ENCODE data around the gene DTHD1.

The DTHD1 gene

DNA sequence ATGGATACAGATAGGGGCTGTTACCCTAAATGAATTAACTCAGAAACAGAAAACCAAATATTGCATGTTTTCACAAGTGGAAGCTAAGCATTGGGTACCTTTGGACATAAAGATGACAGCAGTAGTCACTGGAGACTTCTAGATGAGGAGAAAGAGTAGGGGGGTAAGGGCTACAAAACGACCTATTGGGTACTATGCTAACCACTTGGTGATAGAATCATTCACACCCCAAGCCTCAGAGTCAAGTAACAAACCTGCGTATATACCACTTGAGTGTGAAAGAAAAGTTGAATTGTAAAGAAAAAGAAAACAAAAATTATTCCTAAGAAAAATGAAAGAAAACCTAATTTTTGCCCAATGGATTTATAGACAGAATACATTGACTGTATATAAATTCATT lies 29.4 kb upstream of the DTHD1 start:
- H3K27me3 ChIP-seq (ENCODE audit: control insufficient read depth, insufficient read depth, low read length): no peaks in the 10 kb centered on the region
- no peaks in the 10 kb centered on the region for H3K36me3 ChIP-seq (ENCODE audit: control insufficient read depth, insufficient read depth, low read length)
- H3K9me3 ChIP-seq (ENCODE audit: control insufficient read depth, low read length): no peaks in the 10 kb centered on the region
- no peak overlapping the region for H3K4me3 ChIP-seq (ENCODE audit: low read length)
- no peak overlapping the region for H3K9ac ChIP-seq (ENCODE audit: low read length)
- no peaks in the 10 kb centered on the region for H3K4me1 ChIP-seq (ENCODE audit: control insufficient read depth, insufficient read depth, low read length)

- Histone ChIP-seq H3K9ac (ENCODE audit: low read length) (no peak overlapping the region), H3K4me1 (ENCODE audit: control insufficient read depth, insufficient read depth, low read length) (no peaks in the 10 kb centered on the region), H3K27me3 (ENCODE audit: control insufficient read depth, insufficient read depth, low read length) (no peaks in the 10 kb centered on the region), H3K9me3 (ENCODE audit: control insufficient read depth, low read length) (no peaks in the 10 kb centered on the region), H3K36me3 (ENCODE audit: control insufficient read depth, insufficient read depth, low read length) (no peaks in the 10 kb centered on the region), H3K4me3 (ENCODE audit: low read length) (no peak overlapping the region)
These were observed 27.0 kb upstream of the DTHD1 start for GRCh38 chr4:36254371-36254770.

DNA sequence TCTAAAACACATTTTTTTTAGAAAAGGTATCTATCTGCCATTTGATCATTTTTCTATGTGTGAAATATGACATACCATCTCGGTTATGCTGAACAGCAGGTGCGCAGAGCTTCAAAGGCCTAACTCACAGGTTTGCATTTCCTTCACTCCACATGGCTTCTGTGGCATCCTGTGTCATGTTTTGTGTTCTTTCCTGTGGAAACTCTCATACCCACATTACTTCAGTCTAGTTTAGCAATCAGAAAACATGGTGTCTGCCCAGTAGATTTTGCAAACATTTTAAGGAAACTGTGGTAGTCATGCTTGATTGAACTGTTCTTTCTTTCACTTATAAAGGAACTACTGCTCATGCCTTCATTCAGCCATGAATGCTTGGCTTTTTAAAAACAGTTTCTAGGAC lies 25.8 kb upstream of the DTHD1 start:
- Histone ChIP-seq H3K27me3 (ENCODE audit: control insufficient read depth, insufficient read depth, low read length) (no peaks in the 10 kb centered on the region), H3K9ac (ENCODE audit: low read length) (no peak overlapping the region), H3K9me3 (ENCODE audit: control insufficient read depth, low read length) (no peaks in the 10 kb centered on the region), H3K36me3 (ENCODE audit: control insufficient read depth, insufficient read depth, low read length) (no peaks in the 10 kb centered on the region), H3K4me3 (ENCODE audit: low read length) (no peak overlapping the region), H3K4me1 (ENCODE audit: control insufficient read depth, insufficient read depth, low read length) (no peaks in the 10 kb centered on the region)

GRCh38 chr4:36256398-36256891 lies 25.0 kb upstream of the DTHD1 start:
- Histone ChIP-seq H3K27me3 (ENCODE audit: control insufficient read depth, insufficient read depth, low read length) (no peaks in the 10 kb centered on the region), H3K9me3 (ENCODE audit: control insufficient read depth, low read length) (no peaks in the 10 kb centered on the region), H3K9ac (ENCODE audit: low read length) (no peak overlapping the region), H3K36me3 (ENCODE audit: control insufficient read depth, insufficient read depth, low read length) (no peaks in the 10 kb centered on the region), H3K4me3 (ENCODE audit: low read length) (no peak overlapping the region), H3K4me1 (ENCODE audit: control insufficient read depth, insufficient read depth, low read length) (no peaks in the 10 kb centered on the region)

DNA sequence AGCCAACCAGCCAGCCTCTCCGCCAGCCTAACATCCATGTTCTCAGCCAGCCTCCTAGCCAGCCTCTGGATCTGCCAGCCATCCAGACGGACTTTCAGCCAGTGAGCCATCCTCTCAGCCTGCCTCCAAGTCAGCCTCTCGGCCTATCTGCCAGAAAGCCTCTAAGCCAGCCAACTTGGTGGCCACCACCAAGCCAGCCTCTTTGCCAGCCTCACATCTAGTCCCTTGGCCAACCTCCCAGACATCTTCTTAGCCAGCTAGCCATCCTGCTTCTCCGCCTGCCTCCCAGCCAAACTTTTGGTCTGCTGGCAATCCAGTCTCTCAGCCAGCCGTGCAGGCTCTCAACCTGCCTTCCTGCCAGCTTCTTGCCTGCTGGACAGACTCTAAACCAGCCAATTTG lies 20.7 kb upstream of the DTHD1 start:
- Histone ChIP-seq H3K4me1 (ENCODE audit: control insufficient read depth, insufficient read depth, low read length) (no peaks in the 10 kb centered on the region), H3K9ac (ENCODE audit: low read length) (no peak overlapping the region), H3K4me3 (ENCODE audit: low read length) (no peak overlapping the region)

GRCh38 chr4:36264207-36264826 lies 17.1 kb upstream of the DTHD1 start:
- H3K4me1 ChIP-seq (ENCODE audit: control insufficient read depth, insufficient read depth, low read length): no peaks in the 10 kb centered on the region
- H3K9ac ChIP-seq (ENCODE audit: low read length): no peak overlapping the region
- no peaks in the 10 kb centered on the region for H3K27me3 ChIP-seq (ENCODE audit: control insufficient read depth, insufficient read depth, low read length)

More for the DNA sequence above, 20.7 kb upstream of the DTHD1 start:
- Histone ChIP-seq H3K36me3 (ENCODE audit: control insufficient read depth, insufficient read depth, low read length) (no peaks in the 10 kb centered on the region), H3K27me3 (ENCODE audit: control insufficient read depth, insufficient read depth, low read length) (no peaks in the 10 kb centered on the region), H3K9me3 (ENCODE audit: control insufficient read depth, low read length) (no peaks in the 10 kb centered on the region)

GRCh38 chr4:36267486-36268268 lies 13.7 kb upstream of the DTHD1 start:
- Histone ChIP-seq H3K4me3 (ENCODE audit: low read length) (no peak overlapping the region), H3K9me3 (ENCODE audit: control insufficient read depth, low read length) (no peaks in the 10 kb centered on the region), H3K4me1 (ENCODE audit: control insufficient read depth, insufficient read depth, low read length) (no peaks in the 10 kb centered on the region), H3K27me3 (ENCODE audit: control insufficient read depth, insufficient read depth, low read length) (no peaks in the 10 kb centered on the region), H3K36me3 (ENCODE audit: control insufficient read depth, insufficient read depth, low read length) (no peaks in the 10 kb centered on the region), H3K9ac (ENCODE audit: low read length) (no peak overlapping the region)

More at GRCh38 chr4:36264207-36264826, 17.1 kb upstream of the DTHD1 start:
- H3K4me3 ChIP-seq (ENCODE audit: low read length): no peak overlapping the region
- no peaks in the 10 kb centered on the region for H3K9me3 ChIP-seq (ENCODE audit: control insufficient read depth, low read length)
- no peaks in the 10 kb centered on the region for H3K36me3 ChIP-seq (ENCODE audit: control insufficient read depth, insufficient read depth, low read length)

GRCh38 chr4:36269101-36269500 lies 12.3 kb upstream of the DTHD1 start:
- no peaks in the 10 kb centered on the region for H3K9me3 ChIP-seq (ENCODE audit: control insufficient read depth, low read length)
- no peak overlapping the region for H3K9ac ChIP-seq (ENCODE audit: low read length)
- no peaks in the 10 kb centered on the region for H3K36me3 ChIP-seq (ENCODE audit: control insufficient read depth, insufficient read depth, low read length)
- H3K4me3 ChIP-seq (ENCODE audit: low read length): no peak overlapping the region
- no peaks in the 10 kb centered on the region for H3K27me3 ChIP-seq (ENCODE audit: control insufficient read depth, insufficient read depth, low read length)
- H3K4me1 ChIP-seq (ENCODE audit: control insufficient read depth, insufficient read depth, low read length): no peaks in the 10 kb centered on the region

DNA sequence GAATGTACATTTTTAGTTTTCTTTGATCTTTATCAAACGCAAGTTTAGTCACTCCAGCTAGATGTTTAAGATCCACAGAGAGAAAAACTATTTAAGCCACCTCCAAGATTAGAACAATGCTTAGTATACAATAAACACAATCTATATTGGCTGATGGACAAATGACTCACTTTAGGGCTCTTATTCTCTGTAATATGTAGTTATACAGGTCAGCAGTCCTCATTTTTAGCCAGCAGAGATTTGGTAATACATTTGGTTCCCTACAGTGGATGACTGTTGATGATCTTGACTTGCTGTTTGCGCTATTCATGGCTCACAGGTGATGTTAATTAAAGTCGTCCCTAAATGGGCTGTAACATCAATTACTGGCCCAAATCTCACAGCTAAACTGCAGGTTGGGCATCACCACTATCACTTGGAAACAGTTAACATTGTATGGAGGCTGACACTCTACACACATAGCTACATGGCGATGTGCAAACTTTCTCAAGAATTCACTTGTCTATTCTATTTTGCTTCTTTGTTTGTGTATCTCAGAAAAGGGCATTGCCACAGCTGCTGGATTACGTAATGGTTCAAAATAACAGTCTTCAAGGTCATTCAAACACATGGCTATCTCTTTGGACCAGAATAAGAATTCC lies 11.8 kb upstream of the DTHD1 start:
- H3K9me3 ChIP-seq (ENCODE audit: control insufficient read depth, low read length): no peaks in the 10 kb centered on the region
- no peak overlapping the region for H3K9ac ChIP-seq (ENCODE audit: low read length)
- H3K36me3 ChIP-seq (ENCODE audit: control insufficient read depth, insufficient read depth, low read length): no peaks in the 10 kb centered on the region
- H3K27me3 ChIP-seq (ENCODE audit: control insufficient read depth, insufficient read depth, low read length): no peaks in the 10 kb centered on the region
- no peak overlapping the region for H3K4me3 ChIP-seq (ENCODE audit: low read length)
- H3K4me1 ChIP-seq (ENCODE audit: control insufficient read depth, insufficient read depth, low read length): no peaks in the 10 kb centered on the region

DNA sequence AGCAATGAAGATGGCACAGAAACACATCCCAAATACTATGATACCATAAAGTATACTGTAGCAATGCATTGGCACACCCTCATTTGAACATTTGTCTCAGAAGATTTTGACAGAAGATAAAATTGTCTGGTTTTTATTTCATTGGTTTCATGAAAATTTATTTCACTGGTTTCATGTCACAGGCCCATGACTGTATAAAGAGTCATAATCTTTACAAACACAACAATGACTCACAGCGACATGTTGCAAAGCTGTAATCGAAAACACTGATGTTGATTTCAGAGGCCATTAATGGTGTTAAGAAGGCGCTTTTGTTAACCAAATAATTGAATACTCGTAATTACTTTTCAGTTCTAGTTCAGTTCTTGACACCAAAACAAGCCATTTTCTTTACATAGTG lies 8.1 kb upstream of the DTHD1 start:
- no peaks in the 10 kb centered on the region for H3K9me3 ChIP-seq (ENCODE audit: control insufficient read depth, low read length)
- no peak overlapping the region for H3K4me3 ChIP-seq (ENCODE audit: low read length)
- H3K27me3 ChIP-seq (ENCODE audit: control insufficient read depth, insufficient read depth, low read length): no peaks in the 10 kb centered on the region
- no peak overlapping the region for H3K9ac ChIP-seq (ENCODE audit: low read length)
- no peaks in the 10 kb centered on the region for H3K4me1 ChIP-seq (ENCODE audit: control insufficient read depth, insufficient read depth, low read length)
- no peaks in the 10 kb centered on the region for H3K36me3 ChIP-seq (ENCODE audit: control insufficient read depth, insufficient read depth, low read length)

DNA sequence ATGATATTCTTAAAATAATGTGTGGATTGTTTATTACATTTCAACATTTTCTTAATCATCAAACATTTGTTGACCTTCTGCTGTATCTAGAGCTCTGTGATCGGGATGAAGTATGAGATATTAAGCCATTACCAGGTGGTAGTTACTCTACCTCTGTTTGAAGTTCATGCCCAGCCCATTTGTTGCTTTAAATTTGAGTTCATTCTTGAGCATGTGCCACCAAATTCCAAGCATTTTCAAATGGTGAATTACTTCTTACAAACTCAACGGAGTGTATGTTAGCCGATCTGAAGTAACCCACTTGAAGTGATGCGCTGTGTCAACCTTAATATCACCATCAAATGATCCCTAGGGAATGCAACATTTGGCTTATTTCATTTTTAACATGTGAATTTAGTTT lies 7.3 kb upstream of the DTHD1 start:
- Histone ChIP-seq H3K4me1 (ENCODE audit: control insufficient read depth, insufficient read depth, low read length) (no peaks in the 10 kb centered on the region), H3K36me3 (ENCODE audit: control insufficient read depth, insufficient read depth, low read length) (no peaks in the 10 kb centered on the region), H3K9me3 (ENCODE audit: control insufficient read depth, low read length) (no peaks in the 10 kb centered on the region), H3K4me3 (ENCODE audit: low read length) (no peak overlapping the region), H3K9ac (ENCODE audit: low read length) (no peak overlapping the region), H3K27me3 (ENCODE audit: control insufficient read depth, insufficient read depth, low read length) (no peaks in the 10 kb centered on the region)

GRCh38 chr4:36277533-36277932 lies 3.9 kb upstream of the DTHD1 start:
- no peaks in the 10 kb centered on the region for H3K9me3 ChIP-seq (ENCODE audit: control insufficient read depth, low read length)
- peaks cover 9% of the 10 kb centered on the region for H3K4me1 ChIP-seq (ENCODE audit: control insufficient read depth, insufficient read depth, low read length)
- H3K9ac ChIP-seq (ENCODE audit: low read length): no peak overlapping the region
- H3K27me3 ChIP-seq (ENCODE audit: control insufficient read depth, insufficient read depth, low read length): no peaks in the 10 kb centered on the region
- no peak overlapping the region for H3K4me3 ChIP-seq (ENCODE audit: low read length)
- H3K36me3 ChIP-seq (ENCODE audit: control insufficient read depth, insufficient read depth, low read length): no peaks in the 10 kb centered on the region
